GM19438 (cell line): Measurements from ENCODE around the gene ENPP6.
"Not testable (repeated sequence)": the region's sequence is repeated elsewhere in the genome, so short reads cannot be mapped to it uniquely, and the experiment has no call there.

Experiments used
- ATAC-seq: cut with Tn5 transposase; IDR thresholded peaks from one replicate; pipeline ENCODE4 v1.9.1; 2021; ENCODE audit warnings: low read depth; ENCODE audit not compliant: unreplicated experiment

Gene ENPP6

GRCh38 chr4:184153781-184154180 is 63.9 kb downstream of the ENPP6 start:
- no peak for ATAC-seq

- ATAC-seq: no peak
Measured at GRCh38 chr4:184151988-184152485, 65.6 kb downstream of the ENPP6 start.

- no peak for ATAC-seq
Measured at GRCh38 chr4:184150102-184150839, 67.4 kb downstream of the ENPP6 start.

GRCh38 chr4:184148738-184149637 is 68.7 kb downstream of the ENPP6 start:
- no peak for ATAC-seq

GRCh38 chr4:184147858-184148737 is 69.6 kb downstream of the ENPP6 start:
- no peak for ATAC-seq

GRCh38 chr4:184146951-184147350 is 70.7 kb downstream of the ENPP6 start:
- ATAC-seq: no peak

GRCh38 chr4:184145596-184145995 is 72.1 kb downstream of the ENPP6 start:
- no peak for ATAC-seq

GRCh38 chr4:184143770-184144564 is 73.7 kb downstream of the ENPP6 start:
- no peak for ATAC-seq

GRCh38 chr4:184142121-184143000 is 75.3 kb downstream of the ENPP6 start:
- no peak for ATAC-seq

GRCh38 chr4:184140901-184141300 is 76.8 kb downstream of the ENPP6 start:
- ATAC-seq: not testable (repeated sequence)

GRCh38 chr4:184136525-184136924 is 81.1 kb downstream of the ENPP6 start:
- ATAC-seq: no peak

- ATAC-seq: no peak
Measured at GRCh38 chr4:184126800-184127199, 90.9 kb downstream of the ENPP6 start.

GRCh38 chr4:184122631-184123408 is 94.9 kb downstream of the ENPP6 start:
- ATAC-seq: no peak

- no peak for ATAC-seq
Measured at GRCh38 chr4:184120549-184121127, 97.0 kb downstream of the ENPP6 start.

GRCh38 chr4:184117662-184118199 is 99.9 kb downstream of the ENPP6 start:
- ATAC-seq: no peak

GRCh38 chr4:184115399-184115798 is 102.3 kb downstream of the ENPP6 start:
- ATAC-seq: no peak

- no peak for ATAC-seq
Measured at GRCh38 chr4:184114431-184114830, 103.2 kb downstream of the ENPP6 start.
